Progenitor cell of endocrine pancreas (in vitro differentiated cells): Measurements from ENCODE around the gene PIN4. TPM values are rescaled to one million over a fixed set of nuclear protein-coding genes. Genes with fewer than 3 reads are reported as not detected.

Experiments used
- DNase-seq: peaks from one replicate; pipeline ENCODE4 v3.0.0; 2021; ENCODE audit warnings: low spot score; ENCODE audit not compliant: unreplicated experiment
- H3K27ac Mint-ChIP-seq: 2 replicates; pipeline ENCODE4 v1.8.0; 2021; ENCODE audit warnings: mild to moderate bottlenecking, moderate library complexity, mixed read lengths
- H3K27me3 Mint-ChIP-seq: 2 replicates; pipeline ENCODE4 v1.8.0; 2021; ENCODE audit warnings: mixed read lengths
- H3K36me3 Mint-ChIP-seq: 2 replicates; pipeline ENCODE4 v1.8.0; 2022; ENCODE audit warnings: mixed read lengths; ENCODE audit not compliant: insufficient read depth
- H3K4me1 Mint-ChIP-seq: 2 replicates; pipeline ENCODE4 v1.8.0; 2021; ENCODE audit warnings: low read depth, mixed read lengths
- H3K4me3 Mint-ChIP-seq: 2 replicates; pipeline ENCODE4 v1.8.0; 2021; ENCODE audit warnings: low read depth, mild to moderate bottlenecking, moderate library complexity, mixed read lengths
- H3K9me3 Mint-ChIP-seq: 2 replicates; pipeline ENCODE4 v1.8.0; 2021; ENCODE audit warnings: low read depth, mixed read lengths
- long read RNA-seq: library from polyadenylated mRNA; unstranded; transcript quantifications from one replicate; pipeline ENCODE4 v2.0.0, GENCODE V29; 2020
- total RNA-seq: library from RNA; stranded (reverse); gene quantifications from 2 replicates; pipeline ENCODE4 v1.2.1, GENCODE V29; 2021
- TF ChIP-seq, protein P1 (sequence below): fragments of 200-600 bp; sonication (generic); IDR thresholded peaks from one replicate; pipeline ENCODE4 v1.5.0; 2021; ENCODE audit warnings: antibody characterized with exemption, mild to moderate bottlenecking; ENCODE audit not compliant: unreplicated experiment

PIN4 gene
- 19.0 and 22.5 TPM in 2 replicates for total RNA-seq
- long read RNA-seq, transcript PIN4-203 (4 exons, 1,321 nt) = minor isoform, 17 of 44 reads
- long read RNA-seq, transcript PIN4-201 (3 exons, 1,780 nt) = major isoform, 22 of 44 reads
- long read RNA-seq, partial matches to known transcripts = 0 of 44 reads
- long read RNA-seq, other reads (novel, unspliced or antisense) = 3 of 44 reads

DNA sequence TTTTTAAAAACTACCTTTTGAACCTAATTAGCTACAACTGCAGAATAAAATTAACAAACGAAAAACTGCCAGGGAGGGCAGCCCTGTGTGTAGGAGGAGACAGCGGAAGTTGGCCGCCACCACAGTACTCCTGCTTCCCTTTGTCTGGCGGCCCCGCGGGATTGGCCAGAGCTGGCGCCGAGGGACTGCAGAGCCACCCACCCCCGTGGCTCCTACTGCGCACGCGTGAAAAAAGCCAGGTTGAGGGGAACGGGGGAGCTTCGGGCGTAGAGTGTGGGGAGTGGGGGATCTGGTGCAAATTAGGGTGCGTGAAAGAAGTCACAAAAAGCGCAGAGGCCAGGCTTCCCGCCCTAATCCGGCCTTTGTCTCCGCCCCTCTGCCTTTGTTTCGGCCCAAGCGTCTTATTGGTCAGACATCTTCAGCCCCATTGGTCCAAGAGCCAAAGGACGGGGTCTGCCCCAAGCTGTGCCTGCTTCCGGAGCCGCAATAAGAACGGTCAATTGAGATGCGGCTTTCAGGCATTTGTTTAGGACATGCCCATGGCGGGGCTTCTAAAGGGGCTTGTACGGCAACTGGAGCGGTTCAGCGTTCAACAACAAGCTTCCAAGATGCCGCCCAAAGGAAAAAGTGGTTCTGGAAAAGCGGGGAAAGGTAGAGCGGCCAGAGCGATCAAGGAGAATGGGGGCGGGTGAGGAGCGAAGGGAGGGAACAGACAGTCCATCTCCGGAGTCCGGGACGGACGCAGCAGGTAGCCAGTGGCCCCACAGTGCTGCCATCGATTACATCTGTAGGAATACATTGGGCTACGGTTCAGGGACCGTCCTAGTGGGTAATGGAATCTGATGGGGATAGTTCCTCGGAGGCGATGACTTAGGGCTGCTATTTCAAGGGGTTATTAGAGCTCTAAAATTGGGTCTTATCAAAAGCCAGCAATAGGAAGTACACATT, at the start of gene PIN4:
Gene PIN4, plus strand, starts transcription at position 580 of the 948 bp plus-strand sequence. Its CDS starts 29 bp downstream, at position 609.
- Mint-ChIP-seq H3K4me3 (no peak within 1 kb of the TSS), H3K27me3 (no peaks in the 10 kb centered on the region), H3K9me3 (peaks cover 20% of the 10 kb centered on the region), H3K4me1 (no peaks in the 10 kb centered on the region), H3K27ac (no peak within 1 kb of the TSS), H3K36me3 (no peaks in the 10 kb centered on the region)
- DNase-seq = peak; percentile 69
- TF ChIP-seq, protein P1, sequence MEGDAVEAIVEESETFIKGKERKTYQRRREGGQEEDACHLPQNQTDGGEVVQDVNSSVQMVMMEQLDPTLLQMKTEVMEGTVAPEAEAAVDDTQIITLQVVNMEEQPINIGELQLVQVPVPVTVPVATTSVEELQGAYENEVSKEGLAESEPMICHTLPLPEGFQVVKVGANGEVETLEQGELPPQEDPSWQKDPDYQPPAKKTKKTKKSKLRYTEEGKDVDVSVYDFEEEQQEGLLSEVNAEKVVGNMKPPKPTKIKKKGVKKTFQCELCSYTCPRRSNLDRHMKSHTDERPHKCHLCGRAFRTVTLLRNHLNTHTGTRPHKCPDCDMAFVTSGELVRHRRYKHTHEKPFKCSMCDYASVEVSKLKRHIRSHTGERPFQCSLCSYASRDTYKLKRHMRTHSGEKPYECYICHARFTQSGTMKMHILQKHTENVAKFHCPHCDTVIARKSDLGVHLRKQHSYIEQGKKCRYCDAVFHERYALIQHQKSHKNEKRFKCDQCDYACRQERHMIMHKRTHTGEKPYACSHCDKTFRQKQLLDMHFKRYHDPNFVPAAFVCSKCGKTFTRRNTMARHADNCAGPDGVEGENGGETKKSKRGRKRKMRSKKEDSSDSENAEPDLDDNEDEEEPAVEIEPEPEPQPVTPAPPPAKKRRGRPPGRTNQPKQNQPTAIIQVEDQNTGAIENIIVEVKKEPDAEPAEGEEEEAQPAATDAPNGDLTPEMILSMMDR = no peak

DNA sequence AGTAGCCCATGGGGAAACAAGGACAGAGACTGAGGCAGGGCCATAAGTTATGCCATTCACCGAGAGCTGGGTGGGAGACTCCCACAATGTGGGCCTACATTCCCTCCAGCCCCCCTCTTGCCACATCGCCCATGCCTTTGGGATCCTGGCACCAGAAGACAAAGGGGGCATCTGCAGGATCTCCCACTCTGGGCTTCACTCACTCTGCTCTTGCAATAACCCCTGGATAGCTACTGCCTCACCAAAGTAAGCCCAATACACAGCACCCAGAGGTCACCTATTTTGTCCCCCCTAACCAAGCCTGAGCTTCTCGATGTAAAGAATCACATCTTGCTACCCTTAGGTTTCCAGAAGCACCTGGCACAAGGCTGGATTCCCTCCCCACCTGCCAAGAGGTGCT, 49.1 kb upstream of the PIN4 start:
- DNase-seq = no peak
- Mint-ChIP-seq H3K36me3 (peaks cover 16% of the 10 kb centered on the region), H3K4me1 (peaks cover 3% of the 10 kb centered on the region), H3K4me3 (peak overlapping the region; percentile 68), H3K27me3 (peaks cover 6% of the 10 kb centered on the region), H3K27ac (peak overlapping the region; percentile 64), H3K9me3 (peaks cover 24% of the 10 kb centered on the region)
- TF ChIP-seq, protein P1 = no peak

DNA sequence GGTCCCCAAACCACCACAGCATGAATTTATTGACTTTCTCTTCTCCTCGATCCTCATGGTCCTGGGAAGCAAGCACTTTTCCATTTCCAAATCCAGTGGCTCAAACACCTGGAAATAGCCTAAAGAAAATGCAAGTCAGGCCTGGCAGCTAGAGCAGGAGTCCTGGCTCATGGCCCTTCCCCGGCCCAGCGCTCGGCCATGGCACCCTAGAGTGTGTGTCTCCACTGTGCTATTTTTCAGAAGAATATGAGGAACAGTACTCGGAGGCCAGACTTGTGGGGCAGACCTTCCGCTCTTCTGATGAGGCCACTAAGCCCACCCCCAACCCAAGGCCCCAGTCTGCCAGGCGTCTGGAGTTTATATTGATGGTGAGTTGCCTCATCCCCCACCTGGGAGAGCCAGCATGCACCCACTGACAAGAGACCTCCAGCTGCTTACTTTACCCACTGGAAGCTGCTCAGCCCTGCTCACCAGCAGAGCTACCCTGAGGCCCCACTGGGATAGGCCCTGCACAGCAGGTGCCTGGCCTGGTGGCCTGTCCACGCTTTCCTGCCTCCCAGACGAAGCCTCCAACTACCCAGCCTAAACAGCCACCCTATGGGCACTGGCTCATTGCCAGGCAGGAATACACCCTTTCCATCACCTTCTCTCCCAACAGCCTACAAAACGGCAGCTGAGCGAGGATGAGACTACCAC, 47.6 kb upstream of the PIN4 start:
- Mint-ChIP-seq H3K36me3 (peaks cover 14% of the 10 kb centered on the region), H3K4me3 (no peak overlapping the region), H3K27ac (no peak overlapping the region), H3K4me1 (peaks cover 3% of the 10 kb centered on the region), H3K27me3 (peaks cover 6% of the 10 kb centered on the region), H3K9me3 (peaks cover 19% of the 10 kb centered on the region)
- TF ChIP-seq, protein P1 = no peak
- DNase-seq = no peak

- no peak overlapping the region for H3K4me3 Mint-ChIP-seq
- peaks cover 3% of the 10 kb centered on the region for H3K27me3 Mint-ChIP-seq
- H3K36me3 Mint-ChIP-seq = peaks cover 3% of the 10 kb centered on the region
- H3K27ac Mint-ChIP-seq = no peak overlapping the region
- peaks cover 6% of the 10 kb centered on the region for H3K9me3 Mint-ChIP-seq
- no peak for DNase-seq
- no peaks in the 10 kb centered on the region for H3K4me1 Mint-ChIP-seq
- TF ChIP-seq, protein P1 = no peak
Measured at GRCh38 chrX:72137846-72138495, 43.6 kb upstream of the PIN4 start.

- Mint-ChIP-seq H3K4me3 (no peak overlapping the region), H3K27me3 (no peaks in the 10 kb centered on the region), H3K36me3 (peaks cover 3% of the 10 kb centered on the region), H3K4me1 (no peaks in the 10 kb centered on the region), H3K27ac (no peak overlapping the region), H3K9me3 (peaks cover 3% of the 10 kb centered on the region)
- TF ChIP-seq, protein P1 = no peak
- DNase-seq = no peak
Measured at GRCh38 chrX:72139538-72139937, 42.0 kb upstream of the PIN4 start.
